Posterior cingulate gyrus (tissue), 11 donors: ENCODE results near the gene EFCAB6.

Source experiments
- DNase-seq, 10 donors: peaks; one replicate each; pipeline versions ENCODE4 v3.0.0 to v3.0.0-alpha.2; 2020 to 2021; ENCODE audit warnings: mixed read lengths in 3 of 10
- intact Hi-C: fragments of 100-400 bp; cut with DNase I; formaldehyde crosslinking; loops from one replicate; pipeline ENCODE4 v1.15.1; 2023

The EFCAB6 gene

DNA sequence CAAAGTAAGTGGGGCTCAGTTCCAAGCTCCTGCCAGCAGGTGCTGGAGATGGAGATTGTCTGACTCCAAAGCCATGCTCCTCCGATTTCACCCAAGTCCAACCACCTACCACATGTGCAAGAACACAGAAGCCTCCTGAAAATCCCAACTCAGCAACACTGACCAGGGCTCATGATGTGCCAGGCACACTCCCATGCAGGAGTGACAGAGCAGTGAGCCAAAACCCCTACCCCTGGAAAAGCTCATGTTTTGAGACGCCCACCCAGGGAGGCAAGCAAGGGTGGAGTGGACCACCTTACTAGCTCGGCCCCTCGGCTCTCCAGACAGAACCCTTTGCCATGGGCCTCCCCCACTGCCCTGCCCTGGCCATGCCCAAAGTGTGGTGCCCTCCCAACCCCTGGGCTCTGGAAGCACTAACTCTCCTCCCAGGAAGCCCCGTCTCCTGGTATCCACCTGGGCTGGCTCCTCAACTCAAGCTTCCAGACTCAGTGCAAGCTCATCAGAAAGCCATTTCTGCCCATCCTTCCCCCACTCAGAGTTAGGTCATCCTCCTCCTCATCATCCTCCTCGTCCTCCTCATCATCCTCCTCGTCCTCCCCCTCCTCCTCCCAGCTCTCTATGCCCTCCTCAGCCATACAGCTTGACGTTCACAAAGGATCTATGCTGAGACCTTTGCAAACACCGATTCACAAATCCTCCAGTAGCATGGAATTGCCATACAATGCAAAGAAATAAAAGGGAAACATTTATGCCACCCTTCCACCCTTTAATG lies 245.4 kb downstream of the EFCAB6 start:
- intact Hi-C loops, result no loop called here

DNA sequence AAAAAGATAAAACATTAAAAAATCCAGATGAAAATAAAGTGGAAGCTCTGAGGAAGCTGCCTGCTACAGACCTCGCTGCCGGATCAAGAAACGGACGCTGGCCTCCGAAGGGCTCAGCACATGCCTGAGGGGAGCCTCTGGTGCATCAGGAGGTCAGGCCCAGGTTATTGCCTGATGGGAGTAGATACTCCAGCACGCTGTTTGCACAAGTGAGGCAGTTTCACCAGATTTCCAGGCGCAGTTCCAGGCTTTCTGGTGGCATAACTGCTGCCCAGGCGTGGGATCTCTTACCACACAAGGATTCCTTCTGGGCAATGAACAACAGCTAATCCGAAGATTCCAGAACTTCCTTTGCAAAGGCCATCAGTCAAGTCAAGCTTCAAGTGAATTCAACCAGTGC lies 246.1 kb downstream of the EFCAB6 start:
- intact Hi-C loops, result no loop called here
- DNase-seq, result no peak

More for the DNA sequence above, 245.4 kb downstream of the EFCAB6 start:
- DNase-seq, result no peak

- DNase-seq, result no peak
- intact Hi-C loops, result no loop called here
These were observed 247.2 kb downstream of the EFCAB6 start for GRCh38 chr22:43564859-43565258.

DNA sequence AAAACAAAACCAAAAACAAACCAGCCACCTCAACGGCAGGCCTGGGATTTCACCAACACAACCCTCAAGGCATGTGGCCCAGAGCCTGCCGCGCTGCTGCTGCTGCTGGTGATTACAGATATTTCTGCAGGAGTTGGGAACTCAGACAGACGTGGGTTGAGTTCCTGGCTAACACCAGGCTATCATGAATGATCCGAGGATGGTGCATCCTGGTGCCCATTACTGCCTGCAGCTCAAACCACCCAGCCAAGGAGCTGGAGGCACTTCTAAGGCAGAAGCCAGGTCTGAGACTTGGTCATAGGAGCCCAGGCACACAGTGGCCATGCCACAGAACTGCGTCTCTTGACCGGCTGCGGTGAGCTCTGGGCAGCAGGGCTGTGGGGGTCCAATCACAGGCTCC lies 248.5 kb downstream of the EFCAB6 start:
- no peak for DNase-seq
- intact Hi-C loops, result no loop called here

- intact Hi-C loops, result no loop called here
- DNase-seq, result no peak
These were observed 249.3 kb downstream of the EFCAB6 start for GRCh38 chr22:43562843-43563242.

DNA sequence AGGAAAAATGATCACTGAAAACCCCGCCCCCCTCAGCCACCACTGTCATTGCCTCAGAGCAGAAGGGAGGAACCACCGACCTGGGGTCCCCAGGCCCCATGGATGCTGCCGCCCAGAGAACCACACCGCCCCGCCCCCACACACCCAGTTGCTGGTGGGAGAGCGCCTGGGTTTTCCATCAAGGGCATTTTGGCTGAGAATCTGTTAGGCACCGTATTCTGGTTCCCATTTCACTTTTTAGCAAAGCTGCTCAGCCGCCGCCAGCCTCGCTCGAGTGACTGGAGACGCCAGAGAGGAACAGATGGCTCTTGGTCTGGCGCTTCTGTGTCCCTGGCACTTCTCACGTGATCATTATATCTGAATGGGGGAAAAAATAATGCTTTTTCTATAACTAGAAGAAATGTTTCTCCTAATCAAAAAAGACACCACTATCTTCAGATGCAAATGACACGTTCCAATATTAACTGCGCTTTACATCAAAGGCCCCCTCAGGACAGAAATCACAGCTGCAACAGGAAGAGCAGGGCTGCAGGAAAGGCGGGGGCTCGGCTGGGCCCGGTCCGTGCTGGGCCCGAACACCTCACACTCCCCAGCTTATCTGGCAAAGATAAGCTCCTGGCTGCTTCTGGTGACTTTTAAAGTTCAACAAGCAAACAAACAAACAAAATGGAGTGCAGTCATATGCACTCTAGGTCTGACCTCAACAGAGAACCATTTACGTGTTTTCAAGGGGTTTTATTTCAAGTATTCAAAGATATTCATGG lies 250.5 kb downstream of the EFCAB6 start:
- peak in 7 of 10 donors; percentile 46 to 91 (median 64) for DNase-seq
- intact Hi-C loops, result no loop called here

DNA sequence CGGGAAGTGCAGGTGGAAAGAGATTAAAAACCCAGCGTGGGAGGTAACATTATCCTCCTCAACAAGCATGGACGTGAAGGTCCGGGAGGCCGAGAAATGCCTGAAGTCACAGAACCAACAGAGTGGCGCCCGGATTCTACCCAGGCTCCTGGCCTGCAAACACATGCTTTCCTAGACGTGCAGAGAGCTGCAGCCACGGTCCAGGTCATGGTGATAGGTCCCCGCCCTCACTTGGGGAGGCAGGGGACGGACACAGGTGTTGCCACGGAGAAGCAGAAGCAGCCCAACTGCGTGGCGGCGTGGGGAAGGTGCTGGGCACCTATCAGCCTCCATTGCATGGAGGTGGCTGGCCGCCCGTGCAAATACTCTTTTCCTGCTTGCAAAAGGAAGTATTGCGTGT lies 251.5 kb downstream of the EFCAB6 start:
- no peak for DNase-seq
- intact Hi-C loops, result no loop called here

DNA sequence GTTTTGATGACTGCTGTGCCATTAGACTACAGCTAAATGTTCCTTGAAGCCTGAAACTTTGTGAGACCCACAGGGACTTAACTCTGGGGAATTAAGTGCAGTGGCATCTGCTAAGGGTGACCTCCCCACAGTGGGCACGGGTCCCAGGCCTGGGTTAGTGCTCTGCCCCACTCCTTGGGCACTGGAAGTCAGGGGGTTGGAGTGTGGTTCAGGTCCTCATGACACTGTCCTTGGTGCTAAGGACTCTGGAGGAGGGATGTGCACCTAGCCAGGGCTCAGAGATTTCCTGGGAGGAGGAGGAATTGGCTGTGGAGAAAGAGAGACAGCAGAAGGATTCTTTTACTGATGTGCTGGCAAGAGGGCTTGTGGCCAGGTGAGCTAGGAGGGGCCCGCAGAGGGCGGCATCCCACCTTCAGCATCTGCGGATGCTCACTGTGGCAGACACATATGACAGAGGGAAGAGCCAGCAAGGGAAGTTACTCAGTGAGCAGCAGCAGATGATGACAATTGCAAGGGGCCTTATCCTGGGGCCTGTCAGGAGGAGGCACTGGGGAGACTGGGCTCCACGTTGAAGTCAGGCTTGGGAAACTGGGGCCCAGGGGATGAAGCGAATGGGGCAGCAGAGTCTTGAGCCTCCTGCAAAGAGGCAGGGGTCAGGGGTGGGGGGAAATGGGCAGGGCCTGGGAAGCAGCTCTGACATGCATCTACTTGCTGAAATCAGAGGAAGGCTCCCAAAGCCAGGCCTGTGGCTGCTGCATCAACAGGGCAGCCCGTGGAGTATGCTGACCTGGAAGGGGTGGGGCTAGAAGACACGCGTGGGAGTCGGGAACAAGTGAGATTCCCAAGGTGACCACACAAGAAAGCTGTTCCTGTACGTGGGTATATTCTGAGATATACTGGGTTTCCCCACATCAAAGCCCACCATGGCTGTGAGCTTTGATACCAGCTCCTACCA lies 256.3 kb downstream of the EFCAB6 start:
- intact Hi-C loops, result no loop called here
- DNase-seq, result no peak

DNA sequence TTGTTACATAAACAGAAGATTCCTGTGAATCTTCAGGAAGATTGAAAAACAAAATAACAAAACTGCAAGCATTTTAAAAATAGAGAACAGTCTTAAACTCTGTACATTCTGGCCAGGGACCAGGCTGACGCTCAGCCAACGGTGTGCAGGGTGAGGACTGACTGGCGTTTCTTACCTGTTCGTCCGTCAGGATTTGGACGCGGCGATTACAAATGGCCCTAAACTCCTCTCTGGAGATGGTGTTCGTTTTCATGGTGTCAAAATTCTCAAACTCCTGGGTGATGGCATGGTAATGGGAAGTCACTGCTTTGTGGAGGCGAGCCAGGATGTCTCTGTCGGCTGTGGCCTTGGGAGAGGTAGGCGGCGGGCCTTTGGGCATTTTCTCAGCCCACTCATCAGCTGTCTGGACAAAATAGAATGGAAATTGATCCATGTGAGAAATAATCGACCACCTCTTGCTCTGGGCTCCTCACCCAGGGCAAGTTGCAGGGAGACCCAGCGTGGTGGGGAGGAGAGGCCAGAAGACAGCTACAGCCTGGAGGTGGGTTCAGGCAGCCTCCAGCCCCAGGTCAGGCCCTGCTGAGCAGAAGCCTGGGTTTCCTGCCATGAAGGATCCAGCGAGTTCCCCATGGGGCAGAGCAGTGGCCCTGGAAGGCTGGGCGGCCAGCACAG lies 257.3 kb downstream of the EFCAB6 start:
- DNase-seq, result peak in 1 of 10 donors; percentile 72
- intact Hi-C loops, result no loop called here

GRCh38 chr22:43554259-43554636 lies 257.9 kb downstream of the EFCAB6 start:
- no peak for DNase-seq
- intact Hi-C loops, result no loop called here

DNA sequence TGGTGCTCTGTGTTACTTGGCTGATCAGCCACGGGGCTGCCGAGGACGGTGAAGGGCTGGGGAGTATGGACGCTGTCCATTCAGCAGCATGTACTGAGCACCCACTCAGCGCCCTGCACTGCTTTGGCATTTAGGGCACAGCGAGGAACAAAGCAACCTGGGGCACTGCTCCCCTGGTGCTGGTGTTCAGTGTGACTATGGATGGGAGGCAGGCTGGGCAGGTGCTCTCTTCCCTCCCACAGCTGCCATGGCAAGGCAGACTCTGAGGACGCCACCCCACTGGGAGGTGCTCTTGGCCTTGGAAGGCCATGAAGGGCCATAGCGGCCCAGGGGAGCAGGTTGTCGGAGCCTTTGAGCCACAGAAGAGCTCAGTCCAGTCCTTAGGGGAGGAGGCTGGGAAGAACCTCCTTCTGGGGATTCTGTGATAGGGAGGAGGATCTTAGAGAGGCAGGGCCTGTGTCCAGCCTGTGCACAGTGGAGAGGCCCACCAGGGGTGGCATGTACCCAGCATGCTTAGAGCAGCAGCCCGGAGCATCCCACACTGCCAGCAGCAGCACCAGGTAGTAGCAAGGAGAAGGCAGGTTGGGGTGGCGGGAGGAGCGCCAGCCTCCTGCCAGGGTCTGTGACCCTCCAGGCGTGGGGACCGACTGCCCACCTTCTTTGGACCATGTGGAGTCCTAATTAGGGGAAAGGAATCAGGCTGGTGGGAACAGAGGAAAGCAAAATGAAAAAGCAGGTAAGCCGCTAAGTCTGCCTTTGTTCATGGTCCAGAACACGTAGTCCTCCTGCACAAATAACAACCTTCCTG lies 258.4 kb downstream of the EFCAB6 start:
- peak in 1 of 10 donors; percentile 66 for DNase-seq
- intact Hi-C loops, result no loop called here

DNA sequence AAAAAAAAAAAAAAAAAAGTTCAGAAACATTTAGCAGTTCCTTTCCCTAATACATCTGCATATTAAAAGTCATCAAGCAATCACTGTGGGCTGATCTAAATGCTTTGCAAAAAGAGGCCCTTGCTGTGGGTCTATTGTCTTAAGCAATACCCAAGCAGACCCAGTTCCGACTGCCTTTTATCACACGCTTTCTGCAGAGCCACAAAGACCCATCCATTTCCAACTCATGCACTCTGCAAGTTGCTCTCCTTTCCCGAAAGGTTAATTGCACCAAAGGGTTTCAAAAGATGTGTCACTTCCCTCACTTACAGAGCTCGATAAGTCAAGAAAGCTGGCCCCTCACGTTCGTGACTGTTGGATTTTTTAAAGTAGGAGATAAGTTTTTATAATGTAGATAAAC lies 261.4 kb downstream of the EFCAB6 start:
- intact Hi-C loops, result no loop called here

GRCh38 chr22:43550024-43550620 lies 262.0 kb downstream of the EFCAB6 start:
- intact Hi-C loops, result no loop called here
- DNase-seq, result peak in 2 of 10 donors; percentile 13 to 50

More for the DNA sequence above, 261.4 kb downstream of the EFCAB6 start:
- peak in 1 of 10 donors; percentile 27 for DNase-seq

GRCh38 chr22:43546186-43546585 lies 265.9 kb downstream of the EFCAB6 start:
- intact Hi-C loops, result no loop called here
- DNase-seq, result no peak

DNA sequence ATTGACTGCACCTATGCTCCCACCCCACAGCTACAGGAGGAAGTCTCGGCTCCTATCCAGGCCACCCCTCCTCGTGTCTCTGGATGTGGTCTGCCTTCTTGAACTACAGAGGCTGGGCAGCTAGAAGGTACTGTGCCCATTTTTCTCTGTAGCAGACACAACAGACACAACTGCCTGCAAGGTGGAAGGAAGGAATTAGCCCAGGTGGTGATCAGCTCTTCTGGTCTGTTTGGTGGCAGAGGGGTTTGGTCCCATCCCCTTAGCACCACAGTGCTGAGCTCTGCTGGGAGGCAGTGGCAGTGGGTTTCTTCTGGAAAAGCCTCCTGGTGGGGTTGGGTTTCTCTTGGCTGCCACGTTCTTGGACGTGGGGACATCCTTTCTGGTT lies 267.8 kb downstream of the EFCAB6 start:
- intact Hi-C loops, result no loop called here
- no peak for DNase-seq

- intact Hi-C loops, result no loop called here
- DNase-seq, result peak in 1 of 10 donors; percentile 73
These were observed 268.4 kb downstream of the EFCAB6 start for GRCh38 chr22:43543522-43544288.

GRCh38 chr22:43542681-43543521 lies 269.2 kb downstream of the EFCAB6 start:
- intact Hi-C loops, result no loop called here
- peak in 1 of 10 donors; percentile 43 for DNase-seq
